ENCODE data around the gene C14orf39.

GRCh38 chr14:60488175-60488574 lies 2.3 kb upstream of the C14orf39 start:
- TF ChIP-seq CTCF (IDR thresholded peaks at IDR 0.05; ENCODE audit: low read depth, low read length) (no peak), POLR2A (IDR thresholded peaks at IDR 0.05; ENCODE audit: extremely low read depth, insufficient read length) (no peak), MYC (IDR thresholded peaks at IDR 0.05; ENCODE audit: low read depth, low read length) (no peak), MAX (IDR thresholded peaks at IDR 0.05; ENCODE audit: low read depth, low read length) (no peak)

Data from NB4 (cell line).